Liver (tissue), 9 donors: ENCODE data around the gene TOR4A. TPM values are rescaled to one million over a fixed set of nuclear protein-coding genes. Genes with fewer than 3 reads are reported as not detected.
"Not testable (repeated sequence)": the region's sequence is repeated elsewhere in the genome, so short reads cannot be mapped to it uniquely, and the experiment has no call there.

ENCODE experiments used
- DNase-seq: peaks from one replicate; pipeline ENCODE4 v3.0.0-alpha.2; 2017; ENCODE audit warnings: low spot score
- H3K27ac ChIP-seq, 2 donors: one replicate each; pipeline ENCODE4 v1.7.0; 2013; ENCODE audit warnings: inconsistent platforms in 2 of 2, low read length in 2 of 2, control low read depth in 1 of 2, low read depth in 1 of 2, mild to moderate bottlenecking in 1 of 2
- H3K27me3 ChIP-seq, 4 donors: one replicate each; pipeline versions ENCODE4 v1.6.1 to v1.7.0; 2013; ENCODE audit warnings: low read length in 3 of 4, inconsistent platforms in 1 of 4, mild to moderate bottlenecking in 1 of 4, moderate library complexity in 1 of 4; ENCODE audit not compliant: control insufficient read depth in 4 of 4, insufficient read depth in 4 of 4
- H3K36me3 ChIP-seq, 4 donors: one replicate each; pipeline versions ENCODE4 v1.6.1 to v1.7.0; 2013; ENCODE audit warnings: low read length in 3 of 4, mild to moderate bottlenecking in 3 of 4, low read depth in 1 of 4, moderate library complexity in 1 of 4; ENCODE audit not compliant: control insufficient read depth in 4 of 4, insufficient read depth in 3 of 4
- H3K4me1 ChIP-seq, 4 donors: one replicate each; pipeline versions ENCODE4 v1.6.1 to v1.7.0; 2013; ENCODE audit warnings: low read length in 3 of 4, mild to moderate bottlenecking in 3 of 4, moderate library complexity in 1 of 4; ENCODE audit not compliant: control insufficient read depth in 4 of 4, insufficient read depth in 4 of 4
- H3K4me3 ChIP-seq, 3 donors: one replicate each; pipeline versions ENCODE4 v1.6.1 to v1.7.0; 2013; ENCODE audit warnings: low read length in 3 of 3, control low read depth in 1 of 3, low read depth in 1 of 3, mild to moderate bottlenecking in 1 of 3
- H3K9ac ChIP-seq, 2 donors: one replicate each; pipeline ENCODE4 v1.7.0; 2013; ENCODE audit warnings: low read length in 2 of 2, mild to moderate bottlenecking in 2 of 2, moderate library complexity in 2 of 2, control low read depth in 1 of 2, low read depth in 1 of 2
- H3K9me3 ChIP-seq, 4 donors: one replicate each; pipeline versions ENCODE4 v1.6.1 to v1.7.0; 2013; ENCODE audit warnings: low read length in 3 of 4; ENCODE audit not compliant: control insufficient read depth in 4 of 4
- CTCF ChIP-seq: fragments of 150-350 bp; IDR thresholded peaks from 2 replicates; pipeline ENCODE4 v1.5.1; 2017; ENCODE audit warnings: improper control_type of control experiment, low read depth, low read length; ENCODE audit not compliant: missing input control
- EGR1 ChIP-seq, 2 donors: IDR thresholded peaks; 2 replicates each; pipeline ENCODE4 v1.6.1; 2016 to 2018; ENCODE audit warnings: antibody characterized with exemption in 2 of 2, low read depth in 2 of 2
- FOXA1 ChIP-seq: IDR thresholded peaks from 2 replicates; pipeline ENCODE4 v1.6.1; 2016; ENCODE audit warnings: antibody characterized with exemption
- FOXA2 ChIP-seq: IDR thresholded peaks from 2 replicates; pipeline ENCODE4 v1.6.1; 2016; ENCODE audit warnings: antibody characterized with exemption
- GABPA ChIP-seq, 2 donors: IDR thresholded peaks in 1 of 2; conservative IDR thresholded peaks in 1 of 2; 2 replicates each; pipeline ENCODE4 v1.6.1; 2016; ENCODE audit warnings: antibody characterized with exemption in 2 of 2, mild to moderate bottlenecking in 1 of 2, moderate library complexity in 1 of 2
- HNF4A ChIP-seq, 2 donors: conservative IDR thresholded peaks; 2 replicates each; pipeline ENCODE4 v1.6.1; 2016; ENCODE audit warnings: antibody characterized with exemption in 2 of 2, mild to moderate bottlenecking in 2 of 2
- HNF4G ChIP-seq: IDR thresholded peaks from 2 replicates; pipeline ENCODE4 v1.6.1; 2016; ENCODE audit warnings: antibody characterized with exemption
- JUND ChIP-seq, 2 donors: IDR thresholded peaks; 2 replicates each; pipeline ENCODE4 v1.6.1; 2016; ENCODE audit warnings: antibody characterized with exemption in 2 of 2
- MAX ChIP-seq: IDR thresholded peaks from 2 replicates; pipeline ENCODE4 v1.6.1; 2016; ENCODE audit warnings: antibody characterized with exemption
- NR2F2 ChIP-seq: IDR thresholded peaks from 2 replicates; pipeline ENCODE4 v1.6.1; 2016; ENCODE audit warnings: antibody characterized with exemption
- RAD21 ChIP-seq, 2 donors: IDR thresholded peaks; 2 replicates each; pipeline ENCODE4 v1.6.1; 2016; ENCODE audit warnings: antibody characterized with exemption in 2 of 2, mild to moderate bottlenecking in 2 of 2
- RXRA ChIP-seq, 2 donors: IDR thresholded peaks; 2 replicates each; pipeline ENCODE4 v1.6.1; 2017 to 2018; ENCODE audit warnings: antibody characterized with exemption in 2 of 2, mild to moderate bottlenecking in 1 of 2
- SP1 ChIP-seq: IDR thresholded peaks from 2 replicates; pipeline ENCODE4 v1.6.1; 2018; ENCODE audit warnings: antibody characterized with exemption, mild to moderate bottlenecking
- TAF1 ChIP-seq: conservative IDR thresholded peaks from 2 replicates; pipeline ENCODE4 v1.6.1; 2016; ENCODE audit warnings: antibody characterized with exemption, mild to moderate bottlenecking
- YY1 ChIP-seq: IDR thresholded peaks from 2 replicates; pipeline ENCODE4 v1.6.1; 2016; ENCODE audit warnings: antibody characterized with exemption, mild to moderate bottlenecking
- ZBTB33 ChIP-seq: IDR thresholded peaks from 2 replicates; pipeline ENCODE4 v1.6.1; 2016; ENCODE audit warnings: antibody characterized with exemption
- WGBS: extraction: QIAGEN DNeasy Blood & Tissue Kit; methylation state at CpG from one replicate; pipeline ENCODE4 v1.1.7; 2013; 5-methylcytosine and 5-hydroxymethylcytosine counted together
- polyA plus RNA-seq, 2 donors: library from polyadenylated mRNA; stranded (reverse) in 1 of 2; unstranded in 1 of 2; fragments of 200-250 nt in 1 of 2; fragments of >200 nt in 1 of 2; fragmentation: Nextera tagmentation in 1 of 2; extraction: Ambion mirVana in 1 of 2; gene quantifications; one replicate each; pipeline versions ENCODE4 v1.2.1 to v1.2.3, GENCODE V29; 2013 to 2015
- total RNA-seq, 2 donors: library from RNA; depleted of rRNA; stranded (reverse); fragments of >200 nt; gene quantifications; one replicate each; pipeline ENCODE4 v1.2.3, GENCODE V29; 2014
- TF ChIP-seq, protein P1 (sequence below): IDR thresholded peaks from 2 replicates; pipeline ENCODE4 v1.6.1; 2016; ENCODE audit warnings: antibody characterized with exemption
- donor health status: healthy.
- donor health status: healthy.
- donor health status: healthy.
- donor health status: healthy.
- donor health status: healthy.

The TOR4A gene
- total and polyA plus RNA-seq, 4 donors, result 0.35 to 5.1 (median 4.3) TPM

- no peaks in the 10 kb centered on the region for H3K9me3 ChIP-seq
- H3K9ac ChIP-seq, result no peak overlapping the region
- WGBS, result 68% methylated on average over 13 of the region's 13 CpGs
- H3K27ac ChIP-seq, result no peak overlapping the region
- peaks cover 8 to 39% (median 19%) of the 10 kb centered on the region in 4 donors for H3K4me1 ChIP-seq
- H3K27me3 ChIP-seq, result no peaks in the 10 kb centered on the region
- TF ChIP-seq TAF1, result no peak
- TF ChIP-seq GABPA (IDR thresholded peaks at IDR 0.05 in 1 of 2, conservative IDR thresholded peaks at IDR 0.05 in 1 of 2), result no peak
- TF ChIP-seq FOXA1, result no peak
- no peak for TF ChIP-seq FOXA2
- TF ChIP-seq HNF4A (conservative IDR thresholded peaks at IDR 0.05), result no peak
- no peak for TF ChIP-seq RXRA (IDR thresholded peaks at IDR 0.05)
- no peak for TF ChIP-seq RAD21 (IDR thresholded peaks at IDR 0.05)
- TF ChIP-seq JUND (IDR thresholded peaks at IDR 0.05), result no peak
- no peak for TF ChIP-seq HNF4G
- TF ChIP-seq ZBTB33, result no peak
- TF ChIP-seq MAX, result no peak
- no peak for TF ChIP-seq CTCF
- TF ChIP-seq NR2F2, result no peak
- TF ChIP-seq, protein P1, sequence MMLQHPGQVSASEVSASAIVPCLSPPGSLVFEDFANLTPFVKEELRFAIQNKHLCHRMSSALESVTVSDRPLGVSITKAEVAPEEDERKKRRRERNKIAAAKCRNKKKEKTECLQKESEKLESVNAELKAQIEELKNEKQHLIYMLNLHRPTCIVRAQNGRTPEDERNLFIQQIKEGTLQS, result no peak
- TF ChIP-seq SP1, result no peak
- TF ChIP-seq YY1, result no peak
- no peak for TF ChIP-seq EGR1 (IDR thresholded peaks at IDR 0.05; ENCODE audit: low read depth in 2 of 2)
- H3K4me3 ChIP-seq, result no peak overlapping the region
- H3K36me3 ChIP-seq, result peaks cover 0 to 5% (median 3%) of the 10 kb centered on the region in 4 donors
- DNase-seq, result no peak
Observed at GRCh38 chr9:137237759-137238726, 39.5 kb upstream of the TOR4A start.

GRCh38 chr9:137239541-137240200, 37.9 kb upstream of the TOR4A start:
- peak overlapping the region; percentile 43 to 57 (median 49) for H3K4me3 ChIP-seq
- H3K9ac ChIP-seq, result peak overlapping the region in 1 of 2 donors; percentile 38
- 63% methylated on average over 27 of the region's 27 CpGs for WGBS
- H3K27ac ChIP-seq, result peak overlapping the region; percentile 74 to 92
- DNase-seq, H3K9me3 ChIP-seq, H3K27me3 ChIP-seq: not testable (repeated sequence)
- H3K4me1 ChIP-seq, result peaks cover 8 to 49% (median 21%) of the 10 kb centered on the region in 4 donors
- H3K36me3 ChIP-seq, result peaks cover 0 to 11% (median 5%) of the 10 kb centered on the region in 4 donors
